ENCODE data around the gene BTBD19.
"Not testable (repeated sequence)": the region's sequence is repeated elsewhere in the genome, so short reads cannot be mapped to it uniquely, and the experiment has no call there.

BTBD19 gene

GRCh38 chr1:44810101-44810761 is 1.9 kb downstream of the BTBD19 start:
- no peak for DNase-seq

GRCh38 chr1:44810762-44811105 is 2.4 kb downstream of the BTBD19 start:
- not testable (repeated sequence) for DNase-seq

GRCh38 chr1:44811234-44811633 is 2.9 kb downstream of the BTBD19 start:
- DNase-seq: no peak

- DNase-seq: no peak
These were observed 4.7 kb downstream of the BTBD19 start for GRCh38 chr1:44812822-44813543.

- DNase-seq: not testable (repeated sequence)
These were observed 7.6 kb downstream of the BTBD19 start for GRCh38 chr1:44815926-44816325.

GRCh38 chr1:44817307-44817706 is 9.0 kb downstream of the BTBD19 start:
- no peak for DNase-seq

GRCh38 chr1:44817771-44818495 is 9.6 kb downstream of the BTBD19 start:
- no peak for DNase-seq

- peak; percentile 80 for DNase-seq
These were observed 10.9 kb downstream of the BTBD19 start for GRCh38 chr1:44819196-44819607.

GRCh38 chr1:44819608-44820327 is 11.4 kb downstream of the BTBD19 start:
- DNase-seq: peak; percentile 96

- no peak for DNase-seq
These were observed 12.3 kb downstream of the BTBD19 start for GRCh38 chr1:44820328-44821239.

GRCh38 chr1:44821240-44821715 is 13.0 kb downstream of the BTBD19 start:
- no peak for DNase-seq

- DNase-seq: no peak
These were observed 13.9 kb downstream of the BTBD19 start for GRCh38 chr1:44822131-44822701.

- no peak for DNase-seq
These were observed 14.7 kb downstream of the BTBD19 start for GRCh38 chr1:44822981-44823451.

GRCh38 chr1:44824392-44824791 is 16.1 kb downstream of the BTBD19 start:
- not testable (repeated sequence) for DNase-seq

- no peak for DNase-seq
These were observed 18.3 kb downstream of the BTBD19 start for GRCh38 chr1:44826375-44827196.

GRCh38 chr1:44827197-44828002 is 19.1 kb downstream of the BTBD19 start:
- DNase-seq: no peak

GRCh38 chr1:44828003-44828651 is 19.8 kb downstream of the BTBD19 start:
- no peak for DNase-seq

- DNase-seq: no peak
These were observed 20.6 kb downstream of the BTBD19 start for GRCh38 chr1:44828841-44829440.
